Measurements from ENCODE around the gene SLC12A5.

The SLC12A5 gene

GRCh38 chr20:46088409-46089166 lies 59.6 kb downstream of the SLC12A5 start:
- Histone ChIP-seq H2BK15ac (ENCODE audit: low read length) (no peak overlapping the region), H3K27me3 (ENCODE audit: control insufficient read depth in 3 of 3, insufficient read depth in 3 of 3, low read depth in 1 of 3, low read length in 3 of 3) (no peaks in the 10 kb centered on the region), H3K18ac (ENCODE audit: low read length) (peak overlapping the region; percentile 100), H4K8ac (ENCODE audit: low read depth, low read length) (no peak overlapping the region), H3K4me2 (ENCODE audit: insufficient read depth, low read length, poor library complexity, severe bottlenecking) (peak overlapping the region; percentile 71), H3K4me1 (ENCODE audit: control insufficient read depth in 2 of 2, insufficient read depth in 1 of 2, low read depth in 1 of 2, low read length in 2 of 2) (peaks cover 4 to 17% of the 10 kb centered on the region in 2 donors), H2AFZ (ENCODE audit: low read length) (peak overlapping the region; percentile 96), H3K4me3 (ENCODE audit: low read length in 2 of 2) (peak overlapping the region; percentile 88 to 94), H3K27ac (replicated peaks; ENCODE audit: low read length) (no peak overlapping the region), H2BK120ac (ENCODE audit: low read depth, low read length) (peak overlapping the region; percentile 87), H3K23ac (ENCODE audit: low read depth, low read length, poor library complexity) (peak overlapping the region; percentile 95), H3K79me1 (ENCODE audit: low read depth, low read length) (peaks cover 4% of the 10 kb centered on the region), H3K36me3 (replicated peaks in 1 of 2; ENCODE audit: control insufficient read depth in 2 of 2, insufficient read depth in 2 of 2, low read length in 2 of 2) (peaks cover 0 to 7% of the 10 kb centered on the region in 2 donors), H3K9ac (ENCODE audit: low read depth, low read length, poor library complexity) (peak overlapping the region; percentile 96), H4K91ac (ENCODE audit: low read depth, low read length, poor library complexity) (no peak overlapping the region), H2BK12ac (ENCODE audit: low read length) (no peak overlapping the region), H2AK5ac (ENCODE audit: low read depth, low read length) (peak overlapping the region; percentile 82), H3K9me3 (replicated peaks in 1 of 2; ENCODE audit: control insufficient read depth in 2 of 2, insufficient read depth in 1 of 2, low read depth in 1 of 2, low read length in 2 of 2) (no peaks in the 10 kb centered on the region), H3K4ac (ENCODE audit: low read length) (no peak overlapping the region), H3K14ac (ENCODE audit: low read length) (peak overlapping the region; percentile 39), H2BK5ac (ENCODE audit: low read length) (peak overlapping the region; percentile 97)
- DNase-seq (ENCODE audit: low spot score) = no peak
- no CpG with 5 or more reads among the region's 22 CpGs for WGBS, 2 donors (ENCODE audit: extremely low coverage in 2 of 2, insufficient read length in 2 of 2, insufficient replicate concordance in 1 of 2)

- H3K36me3 ChIP-seq (replicated peaks in 1 of 2; ENCODE audit: control insufficient read depth in 2 of 2, insufficient read depth in 2 of 2, low read length in 2 of 2) = peaks cover 0 to 7% of the 10 kb centered on the region in 2 donors
- peak overlapping the region; percentile 97 for H2BK5ac ChIP-seq (ENCODE audit: low read length)
- no peaks in the 10 kb centered on the region for H3K9me3 ChIP-seq (replicated peaks in 1 of 2; ENCODE audit: control insufficient read depth in 2 of 2, insufficient read depth in 1 of 2, low read depth in 1 of 2, low read length in 2 of 2)
- H3K18ac ChIP-seq (ENCODE audit: low read length) = peak overlapping the region; percentile 100
- peak overlapping the region; percentile 96 for H3K9ac ChIP-seq (ENCODE audit: low read depth, low read length, poor library complexity)
- H2BK15ac ChIP-seq (ENCODE audit: low read length) = peak overlapping the region; percentile 31
- H2BK12ac ChIP-seq (ENCODE audit: low read length) = no peak overlapping the region
- no peak overlapping the region for H4K91ac ChIP-seq (ENCODE audit: low read depth, low read length, poor library complexity)
- H3K23ac ChIP-seq (ENCODE audit: low read depth, low read length, poor library complexity) = peak overlapping the region; percentile 95
- H3K4me2 ChIP-seq (ENCODE audit: insufficient read depth, low read length, poor library complexity, severe bottlenecking) = peak overlapping the region; percentile 71
- H3K4me3 ChIP-seq (ENCODE audit: low read length in 2 of 2) = peak overlapping the region; percentile 88 to 94
- H3K79me1 ChIP-seq (ENCODE audit: low read depth, low read length) = peaks cover 4% of the 10 kb centered on the region
- H3K14ac ChIP-seq (ENCODE audit: low read length) = peak overlapping the region; percentile 39
- H3K27me3 ChIP-seq (ENCODE audit: control insufficient read depth in 3 of 3, insufficient read depth in 3 of 3, low read depth in 1 of 3, low read length in 3 of 3) = no peaks in the 10 kb centered on the region
- peak overlapping the region; percentile 87 for H2BK120ac ChIP-seq (ENCODE audit: low read depth, low read length)
- no CpG with 5 or more reads among the region's 31 CpGs for WGBS, 2 donors (ENCODE audit: extremely low coverage in 2 of 2, insufficient read length in 2 of 2, insufficient replicate concordance in 1 of 2)
- H2AK5ac ChIP-seq (ENCODE audit: low read depth, low read length) = peak overlapping the region; percentile 82
- H3K4me1 ChIP-seq (ENCODE audit: control insufficient read depth in 2 of 2, insufficient read depth in 1 of 2, low read depth in 1 of 2, low read length in 2 of 2) = peaks cover 4 to 17% of the 10 kb centered on the region in 2 donors
- peak overlapping the region; percentile 92 for H3K27ac ChIP-seq (replicated peaks; ENCODE audit: low read length)
- H2AFZ ChIP-seq (ENCODE audit: low read length) = peak overlapping the region; percentile 96
- no peak overlapping the region for H4K8ac ChIP-seq (ENCODE audit: low read depth, low read length)
- DNase-seq (ENCODE audit: low spot score) = no peak
- H3K4ac ChIP-seq (ENCODE audit: low read length) = no peak overlapping the region
These were observed 60.1 kb downstream of the SLC12A5 start for GRCh38 chr20:46089167-46089416.

GRCh38 chr20:46089417-46090388 lies 60.7 kb downstream of the SLC12A5 start, which contains the start of gene NCOA5:
Gene NCOA5 (minus strand): TSS chr20:46089962. CDS start chr20:46079424, 10,538 bp downstream.
- H3K23ac ChIP-seq (ENCODE audit: low read depth, low read length, poor library complexity) = peak within 1 kb of the TSS; percentile 95
- H2BK15ac ChIP-seq (ENCODE audit: low read length) = peak within 1 kb of the TSS; percentile 31
- peak within 1 kb of the TSS; percentile 97 for H2BK5ac ChIP-seq (ENCODE audit: low read length)
- H3K4me2 ChIP-seq (ENCODE audit: insufficient read depth, low read length, poor library complexity, severe bottlenecking) = peak within 1 kb of the TSS; percentile 71
- H3K79me1 ChIP-seq (ENCODE audit: low read depth, low read length) = peaks cover 4% of the 10 kb centered on the region
- no peak within 1 kb of the TSS for H2BK12ac ChIP-seq (ENCODE audit: low read length)
- peaks cover 0 to 7% of the 10 kb centered on the region in 2 donors for H3K36me3 ChIP-seq (replicated peaks in 1 of 2; ENCODE audit: control insufficient read depth in 2 of 2, insufficient read depth in 2 of 2, low read length in 2 of 2)
- H3K18ac ChIP-seq (ENCODE audit: low read length) = peak within 1 kb of the TSS; percentile 100
- no peaks in the 10 kb centered on the region for H3K9me3 ChIP-seq (replicated peaks in 1 of 2; ENCODE audit: control insufficient read depth in 2 of 2, insufficient read depth in 1 of 2, low read depth in 1 of 2, low read length in 2 of 2)
- WGBS, 2 donors (ENCODE audit: extremely low coverage in 2 of 2, insufficient read length in 2 of 2, insufficient replicate concordance in 1 of 2) = no CpG with 5 or more reads among the region's 100 CpGs
- H4K91ac ChIP-seq (ENCODE audit: low read depth, low read length, poor library complexity) = peak within 1 kb of the TSS; percentile 81
- peak within 1 kb of the TSS; percentile 82 for H2AK5ac ChIP-seq (ENCODE audit: low read depth, low read length)
- DNase-seq (ENCODE audit: low spot score) = peak; percentile 92
- H2AFZ ChIP-seq (ENCODE audit: low read length) = peak within 1 kb of the TSS; percentile 96
- H3K9ac ChIP-seq (ENCODE audit: low read depth, low read length, poor library complexity) = peak within 1 kb of the TSS; percentile 96
- H3K4me3 ChIP-seq (ENCODE audit: low read length in 2 of 2) = peak within 1 kb of the TSS; percentile 88 to 94
- H3K14ac ChIP-seq (ENCODE audit: low read length) = peak within 1 kb of the TSS; percentile 39
- H3K27me3 ChIP-seq (ENCODE audit: control insufficient read depth in 3 of 3, insufficient read depth in 3 of 3, low read depth in 1 of 3, low read length in 3 of 3) = no peaks in the 10 kb centered on the region
- peak within 1 kb of the TSS; percentile 87 for H2BK120ac ChIP-seq (ENCODE audit: low read depth, low read length)
- H3K27ac ChIP-seq (replicated peaks; ENCODE audit: low read length) = peak within 1 kb of the TSS; percentile 92
- H3K4me1 ChIP-seq (ENCODE audit: control insufficient read depth in 2 of 2, insufficient read depth in 1 of 2, low read depth in 1 of 2, low read length in 2 of 2) = peaks cover 4 to 17% of the 10 kb centered on the region in 2 donors
- no peak within 1 kb of the TSS for H4K8ac ChIP-seq (ENCODE audit: low read depth, low read length)
- H3K4ac ChIP-seq (ENCODE audit: low read length) = no peak within 1 kb of the TSS
